DND-41 (cell line): ENCODE data around the gene COA3.

Experiments
- CTCF ChIP-seq: IDR thresholded peaks from 2 replicates; pipeline ENCODE4 v1.5.1; 2012; ENCODE audit warnings: borderline replicate concordance, low read length, moderate library complexity, mild to moderate bottlenecking; ENCODE audit not compliant: poor library complexity, severe bottlenecking; ENCODE audit errors: extremely low read depth
- EZH2 ChIP-seq: IDR thresholded peaks from 3 replicates; pipeline ENCODE4 v1.6.1; 2012; ENCODE audit warnings: borderline replicate concordance, low read depth, mild to moderate bottlenecking, moderate library complexity, low read length, inconsistent platforms; ENCODE audit not compliant: severe bottlenecking

- TF ChIP-seq CTCF (no peak), EZH2 (no peak)
Observed at GRCh38 chr17:42783791-42784138, 14.7 kb downstream of the COA3 start.
